Measurements from ENCODE around the gene CNTNAP4. TPM values are rescaled to one million over a fixed set of nuclear protein-coding genes. Genes with fewer than 3 reads are reported as not detected.
A peak's percentile ranks its signal among the peaks of the same experiment; 100 is the strongest.

CNTNAP4 gene
- total and polyA plus RNA-seq, 2 of the 8 experiments (the other 6 are each of a cell fraction or from before 2014, with no cell fraction given) = not detected

DNA sequence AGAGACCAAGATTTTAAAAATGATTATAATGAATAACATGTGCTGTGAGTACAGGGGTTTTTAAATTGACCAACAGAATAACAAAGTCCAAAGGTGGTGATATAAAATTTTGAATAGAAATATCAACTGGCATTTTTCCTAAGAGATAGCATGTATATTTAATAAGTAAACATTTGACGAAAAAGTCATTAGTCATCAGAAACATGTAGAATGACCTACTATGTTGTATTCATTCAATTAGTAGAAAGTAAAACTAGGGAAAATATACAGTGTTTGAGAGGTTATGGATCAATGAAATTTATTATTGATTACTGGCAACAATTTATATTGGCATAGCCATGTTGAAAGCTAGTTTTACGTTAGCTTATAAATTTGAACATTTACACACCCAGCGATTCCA is 30.6 kb upstream of the CNTNAP4 start:
- Histone ChIP-seq H2BK15ac (ENCODE audit: low read length) (no peak overlapping the region), H3K4me2 (ENCODE audit: insufficient read depth in 1 of 2, low read depth in 2 of 2, low read length in 2 of 2) (no peak overlapping the region), H3K79me2 (ENCODE audit: control insufficient read depth in 1 of 2, insufficient read depth in 2 of 2, low read length in 2 of 2) (no peaks in the 10 kb centered on the region), H3K23ac (ENCODE audit: insufficient read length) (no peak overlapping the region), H3K9me3 (ENCODE audit: insufficient read depth in 2 of 2, low read depth in 1 of 2, low read length in 1 of 2) (no peaks in the 10 kb centered on the region), H3K4me3 (ENCODE audit: extremely low read depth in 1 of 4, insufficient read depth in 2 of 4, low read depth in 3 of 4, low read length in 4 of 4) (no peak overlapping the region), H3K27ac (ENCODE audit: low read depth, low read length) (no peak overlapping the region), H3K14ac (ENCODE audit: insufficient read length) (no peak overlapping the region), H2AK5ac (ENCODE audit: low read depth, low read length) (no peak overlapping the region), H3K18ac (ENCODE audit: extremely low read depth, low read length) (no peak overlapping the region), H3K4me1 (replicated peaks in 1 of 4; ENCODE audit: control insufficient read depth in 3 of 4, insufficient read depth in 4 of 4, low read length in 3 of 4) (no peaks in the 10 kb centered on the region), H3K4ac (replicated peaks; ENCODE audit: insufficient read length, low read depth, low read length) (no peak overlapping the region), H2BK5ac (ENCODE audit: low read depth, low read length) (no peak overlapping the region), H4K8ac (ENCODE audit: extremely low read depth, insufficient read depth, low read length) (no peak overlapping the region), H2AFZ (ENCODE audit: low read length) (no peak overlapping the region), H3K36me3 (ENCODE audit: control insufficient read depth in 2 of 4, insufficient read depth in 4 of 4, low read length in 3 of 4) (no peaks in the 10 kb centered on the region), H3K9ac (replicated peaks in 1 of 4; ENCODE audit: extremely low read depth in 1 of 4, low read depth in 3 of 4, low read length in 3 of 4) (peak overlapping the region in 1 of 4 experiments; percentile 34; a peak in 1 of 7 replicates), H4K5ac (ENCODE audit: insufficient read length, low read depth, low read length) (no peak overlapping the region), H4K20me1 (replicated peaks in 1 of 2; ENCODE audit: control insufficient read depth in 1 of 2, insufficient read depth in 2 of 2, low read length in 2 of 2) (no peaks in the 10 kb centered on the region), H3K27me3 (replicated peaks in 1 of 4; ENCODE audit: control insufficient read depth in 3 of 4, extremely low read depth in 1 of 4, insufficient read depth in 3 of 4, low read length in 3 of 4) (no peaks in the 10 kb centered on the region), H2BK12ac (ENCODE audit: low read depth, low read length) (no peak overlapping the region), H3K23me2 (ENCODE audit: low read depth, low read length) (no peaks in the 10 kb centered on the region), H2BK20ac (ENCODE audit: low read length) (no peak overlapping the region), H3K79me1 (ENCODE audit: low read depth, low read length) (no peaks in the 10 kb centered on the region), H3K56ac (replicated peaks; ENCODE audit: insufficient read length, low read depth, low read length) (no peak overlapping the region), H4K91ac (replicated peaks; ENCODE audit: insufficient read length, low read length) (no peak overlapping the region), H2BK120ac (replicated peaks; ENCODE audit: low read depth, low read length) (no peak overlapping the region)
- DNase-seq (ENCODE audit: low read depth in 1 of 2, low spot score in 2 of 2) (no peak), FAIRE-seq (no peak)
- ChIA-PET CTCF (ENCODE audit: partially characterized antibody) (no interaction called here), POLR2A (ENCODE audit: partially characterized antibody) (no interaction called here)
- TF ChIP-seq ZNF274 (IDR thresholded peaks at IDR 0.05; ENCODE audit: borderline replicate concordance, extremely low read depth, low read length) (no peak), CHD2 (IDR thresholded peaks at IDR 0.05; ENCODE audit: low read length) (no peak), JUN (IDR thresholded peaks at IDR 0.05; ENCODE audit: low read depth, low read length) (no peak), JUND (IDR thresholded peaks at IDR 0.05; ENCODE audit: low read length) (no peak), EGR1 (IDR thresholded peaks at IDR 0.05; ENCODE audit: borderline replicate concordance, low read depth, low read length) (no peak), YY1 (IDR thresholded peaks at IDR 0.05; ENCODE audit: low read depth, low read length) (no peak), RXRA (IDR thresholded peaks at IDR 0.05; ENCODE audit: insufficient read depth, low read depth, low read length) (no peak), RBBP5 (IDR thresholded peaks at IDR 0.05; ENCODE audit: borderline replicate concordance, low read depth, low read length) (no peak)
- 95% methylated on average over 3 of the region's 3 CpGs; no CpG with 5 or more reads in 1 of the 2 experiments for WGBS, 2 experiments (ENCODE audit: extremely low coverage in 1 of 2, insufficient coverage in 1 of 2, insufficient read length in 1 of 2, insufficient replicate concordance in 2 of 2, low coverage in 1 of 2, low lambda C conversion rate in 2 of 2, missing lambda C conversion rate in 1 of 2)
